ENCODE data around the gene DENND1B.
"Not testable (repeated sequence)": the region's sequence is repeated elsewhere in the genome, so short reads cannot be mapped to it uniquely, and the experiment has no call there.

The DENND1B gene

DNA sequence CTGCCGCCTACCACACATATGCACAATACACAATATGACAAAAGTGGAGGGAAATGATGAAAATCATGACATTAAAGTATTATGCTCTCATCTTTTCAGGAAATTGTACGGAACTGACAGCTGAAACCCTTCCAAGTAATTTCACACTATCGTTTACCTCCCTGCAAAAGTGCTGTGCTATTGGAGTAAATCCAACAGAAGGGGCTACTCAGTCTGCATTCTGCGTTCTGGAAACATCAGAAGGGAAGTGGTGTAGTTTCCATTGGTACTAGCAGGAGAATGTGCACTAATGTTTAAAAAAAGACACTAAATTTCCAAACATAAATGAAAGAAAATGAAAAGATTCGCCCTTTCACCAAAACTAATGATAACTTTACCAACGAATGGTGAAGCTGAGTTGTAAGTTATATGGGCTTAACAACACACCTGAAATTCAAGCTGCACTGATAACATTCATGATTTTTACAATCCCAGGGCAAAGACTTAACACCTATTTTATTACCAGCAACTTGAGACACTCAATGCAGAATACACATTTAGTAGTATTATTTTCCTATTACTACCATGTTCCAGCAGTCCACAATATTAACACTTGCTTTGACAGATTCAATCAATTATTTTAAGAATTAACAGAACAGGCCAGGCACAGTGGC is 3.2 kb downstream of the DENND1B start:
- Mint-ChIP-seq H3K27ac (no peak overlapping the region), H3K27me3 (no peaks in the 10 kb centered on the region), H3K4me1 (ENCODE audit: low read depth) (peaks cover 76% of the 10 kb centered on the region), H3K36me3 (peaks cover 9% of the 10 kb centered on the region), H3K4me3 (no peak overlapping the region), H3K9me3 (ENCODE audit: low read depth) (no peaks in the 10 kb centered on the region)

GRCh38 chr1:197771386-197771785 is 3.9 kb downstream of the DENND1B start:
- H3K36me3 Mint-ChIP-seq = peaks cover 9% of the 10 kb centered on the region
- H3K27me3 Mint-ChIP-seq = no peaks in the 10 kb centered on the region
- peaks cover 74% of the 10 kb centered on the region for H3K4me1 Mint-ChIP-seq (ENCODE audit: low read depth)
- no peak overlapping the region for H3K27ac Mint-ChIP-seq
- no peaks in the 10 kb centered on the region for H3K9me3 Mint-ChIP-seq (ENCODE audit: low read depth)
- no peak overlapping the region for H3K4me3 Mint-ChIP-seq

- Mint-ChIP-seq H3K36me3 (peaks cover 9% of the 10 kb centered on the region), H3K4me1 (ENCODE audit: low read depth) (peaks cover 75% of the 10 kb centered on the region), H3K27me3 (no peaks in the 10 kb centered on the region), H3K27ac (no peak overlapping the region), H3K4me3 (no peak overlapping the region), H3K9me3 (ENCODE audit: low read depth) (no peaks in the 10 kb centered on the region)
Measured at GRCh38 chr1:197770243-197770642, 5.0 kb downstream of the DENND1B start.

GRCh38 chr1:197769287-197769686 is 6.0 kb downstream of the DENND1B start:
- no peaks in the 10 kb centered on the region for H3K27me3 Mint-ChIP-seq
- no peak overlapping the region for H3K27ac Mint-ChIP-seq
- peaks cover 9% of the 10 kb centered on the region for H3K36me3 Mint-ChIP-seq
- peaks cover 72% of the 10 kb centered on the region for H3K4me1 Mint-ChIP-seq (ENCODE audit: low read depth)
- no peak overlapping the region for H3K4me3 Mint-ChIP-seq
- H3K9me3 Mint-ChIP-seq (ENCODE audit: low read depth) = no peaks in the 10 kb centered on the region

GRCh38 chr1:197768014-197768805 is 7.1 kb downstream of the DENND1B start:
- no peaks in the 10 kb centered on the region for H3K9me3 Mint-ChIP-seq (ENCODE audit: low read depth)
- peaks cover 11% of the 10 kb centered on the region for H3K36me3 Mint-ChIP-seq
- no peaks in the 10 kb centered on the region for H3K27me3 Mint-ChIP-seq
- peaks cover 70% of the 10 kb centered on the region for H3K4me1 Mint-ChIP-seq (ENCODE audit: low read depth)
- peak overlapping the region; percentile 4 for H3K4me3 Mint-ChIP-seq
- peak overlapping the region; percentile 69 for H3K27ac Mint-ChIP-seq

DNA sequence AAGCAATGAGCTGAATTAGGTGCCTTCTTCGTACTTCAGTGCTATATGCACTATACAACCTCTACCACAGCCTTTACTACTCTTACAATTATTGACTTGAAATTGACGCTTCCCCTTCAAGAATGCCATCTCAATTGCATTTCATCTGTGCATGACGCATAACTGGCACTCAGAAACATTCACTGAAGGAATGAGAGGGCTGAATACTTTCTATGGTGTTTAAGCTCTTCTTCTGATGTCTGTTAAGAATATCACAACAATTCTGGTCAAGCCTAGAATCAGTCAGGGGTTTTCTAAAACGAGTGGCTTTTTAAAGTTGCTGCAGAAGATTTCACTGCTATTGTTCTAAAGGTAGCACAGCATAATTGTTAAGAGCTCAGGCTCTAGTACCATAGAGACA is 11.5 kb downstream of the DENND1B start:
- H3K36me3 Mint-ChIP-seq = peaks cover 10% of the 10 kb centered on the region
- H3K27ac Mint-ChIP-seq = no peak overlapping the region
- no peaks in the 10 kb centered on the region for H3K27me3 Mint-ChIP-seq
- H3K9me3 Mint-ChIP-seq (ENCODE audit: low read depth) = no peaks in the 10 kb centered on the region
- peaks cover 56% of the 10 kb centered on the region for H3K4me1 Mint-ChIP-seq (ENCODE audit: low read depth)
- no peak overlapping the region for H3K4me3 Mint-ChIP-seq

DNA sequence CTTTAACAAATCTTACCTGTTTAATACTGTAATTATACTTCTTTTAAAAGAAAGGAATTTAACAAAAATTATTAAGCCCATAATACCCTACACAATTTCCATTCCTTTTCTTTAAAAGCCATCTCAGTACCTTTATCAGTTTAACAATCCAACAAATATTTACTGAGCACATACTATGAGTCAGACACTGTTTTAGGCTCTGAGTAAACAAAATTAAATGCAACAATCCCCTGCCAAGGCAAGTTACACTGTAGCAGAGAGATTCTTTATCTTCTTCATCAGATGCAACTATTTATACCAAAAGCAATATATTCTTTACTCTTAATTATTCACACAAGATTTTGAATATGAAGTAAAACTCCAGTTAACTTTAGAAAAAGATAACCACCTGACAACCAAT is 12.0 kb downstream of the DENND1B start:
- no peaks in the 10 kb centered on the region for H3K27me3 Mint-ChIP-seq
- no peak overlapping the region for H3K27ac Mint-ChIP-seq
- H3K36me3 Mint-ChIP-seq = peaks cover 8% of the 10 kb centered on the region
- H3K4me3 Mint-ChIP-seq = no peak overlapping the region
- H3K4me1 Mint-ChIP-seq (ENCODE audit: low read depth) = peaks cover 54% of the 10 kb centered on the region
- no peaks in the 10 kb centered on the region for H3K9me3 Mint-ChIP-seq (ENCODE audit: low read depth)

GRCh38 chr1:197761654-197762053 is 13.6 kb downstream of the DENND1B start:
- no peaks in the 10 kb centered on the region for H3K27me3 Mint-ChIP-seq
- H3K9me3 Mint-ChIP-seq (ENCODE audit: low read depth) = no peaks in the 10 kb centered on the region
- peaks cover 48% of the 10 kb centered on the region for H3K4me1 Mint-ChIP-seq (ENCODE audit: low read depth)
- no peak overlapping the region for H3K27ac Mint-ChIP-seq
- no peak overlapping the region for H3K4me3 Mint-ChIP-seq
- H3K36me3 Mint-ChIP-seq = peaks cover 5% of the 10 kb centered on the region

DNA sequence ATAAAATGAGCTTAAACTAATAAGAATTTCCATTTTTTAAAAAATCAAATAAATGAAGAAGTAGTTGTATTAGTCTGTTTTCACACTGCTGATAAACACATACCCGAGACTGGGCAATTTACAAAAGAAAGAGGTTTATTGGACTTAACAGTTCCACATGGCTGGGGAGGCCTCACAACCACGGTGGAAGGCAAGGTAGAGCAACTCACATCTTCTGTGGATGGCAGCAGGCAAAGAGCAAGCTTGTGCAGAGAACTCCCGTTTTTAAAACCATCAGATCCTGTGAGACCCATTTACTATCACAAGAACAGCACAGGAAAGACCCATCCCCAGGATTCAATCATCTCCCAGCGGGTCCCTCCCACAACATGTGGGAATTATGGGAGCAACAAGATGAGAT is 19.7 kb downstream of the DENND1B start:
- H3K9me3 Mint-ChIP-seq (ENCODE audit: low read depth); H3K27ac Mint-ChIP-seq; H3K4me3 Mint-ChIP-seq; H3K27me3 Mint-ChIP-seq: not testable (repeated sequence)
- peaks cover 11% of the 10 kb centered on the region for H3K36me3 Mint-ChIP-seq
- peaks cover 29% of the 10 kb centered on the region for H3K4me1 Mint-ChIP-seq (ENCODE audit: low read depth)

DNA sequence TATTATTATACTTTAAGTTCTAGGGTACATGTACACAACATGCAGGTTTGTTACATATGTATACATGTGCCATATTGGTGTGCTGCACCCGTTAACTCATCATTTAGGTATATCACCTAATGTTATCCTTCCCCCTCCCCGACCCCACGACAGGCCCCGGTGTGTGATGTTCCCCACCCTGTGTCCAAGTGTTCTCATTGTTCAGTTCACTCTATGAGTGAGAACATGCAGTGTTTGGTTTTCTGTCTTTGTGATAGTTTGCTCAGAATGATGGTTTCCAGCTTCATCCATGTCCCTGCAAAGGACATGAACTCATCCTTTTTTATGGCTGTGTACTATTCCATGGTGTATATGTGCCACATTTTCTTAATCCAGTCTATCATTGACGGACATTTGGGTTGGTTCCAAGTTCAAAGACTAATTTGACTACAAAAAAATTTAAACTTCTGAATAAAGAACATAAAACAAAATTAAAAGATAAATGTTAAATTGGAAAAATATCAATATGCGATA is 22.6 kb downstream of the DENND1B start:
- not testable (repeated sequence) for H3K27ac Mint-ChIP-seq; H3K27me3 Mint-ChIP-seq; H3K4me3 Mint-ChIP-seq; H3K9me3 Mint-ChIP-seq (ENCODE audit: low read depth)
- H3K36me3 Mint-ChIP-seq = peaks cover 15% of the 10 kb centered on the region
- peaks cover 37% of the 10 kb centered on the region for H3K4me1 Mint-ChIP-seq (ENCODE audit: low read depth)

GRCh38 chr1:197750366-197750765 is 24.9 kb downstream of the DENND1B start:
- H3K27ac Mint-ChIP-seq = no peak overlapping the region
- H3K9me3 Mint-ChIP-seq (ENCODE audit: low read depth) = no peaks in the 10 kb centered on the region
- H3K4me1 Mint-ChIP-seq (ENCODE audit: low read depth) = peaks cover 34% of the 10 kb centered on the region
- H3K36me3 Mint-ChIP-seq = peaks cover 23% of the 10 kb centered on the region
- H3K4me3 Mint-ChIP-seq = no peak overlapping the region
- H3K27me3 Mint-ChIP-seq = no peaks in the 10 kb centered on the region

DNA sequence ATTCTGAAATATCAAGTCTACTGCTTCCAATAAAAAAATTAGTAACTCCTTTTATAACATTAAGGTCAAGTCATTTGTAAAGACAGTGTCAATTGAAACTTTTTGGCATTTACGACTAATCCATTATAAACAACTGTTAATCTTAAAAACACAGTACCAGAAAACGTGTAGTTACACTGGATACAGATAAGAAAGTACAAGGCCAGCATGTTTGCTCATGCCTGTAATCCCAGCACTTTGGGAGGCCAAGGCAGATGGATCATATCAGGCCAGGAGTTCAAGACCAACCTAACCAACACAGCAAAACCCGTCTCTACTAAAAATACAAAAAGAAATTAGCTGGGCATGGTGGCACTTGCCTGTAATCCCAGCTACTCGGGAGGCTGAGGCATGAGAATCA is 29.4 kb downstream of the DENND1B start:
- Mint-ChIP-seq H3K36me3 (peaks cover 18% of the 10 kb centered on the region), H3K4me3 (no peak overlapping the region), H3K4me1 (ENCODE audit: low read depth) (peaks cover 54% of the 10 kb centered on the region), H3K27me3 (no peaks in the 10 kb centered on the region), H3K27ac (no peak overlapping the region), H3K9me3 (ENCODE audit: low read depth) (no peaks in the 10 kb centered on the region)

DNA sequence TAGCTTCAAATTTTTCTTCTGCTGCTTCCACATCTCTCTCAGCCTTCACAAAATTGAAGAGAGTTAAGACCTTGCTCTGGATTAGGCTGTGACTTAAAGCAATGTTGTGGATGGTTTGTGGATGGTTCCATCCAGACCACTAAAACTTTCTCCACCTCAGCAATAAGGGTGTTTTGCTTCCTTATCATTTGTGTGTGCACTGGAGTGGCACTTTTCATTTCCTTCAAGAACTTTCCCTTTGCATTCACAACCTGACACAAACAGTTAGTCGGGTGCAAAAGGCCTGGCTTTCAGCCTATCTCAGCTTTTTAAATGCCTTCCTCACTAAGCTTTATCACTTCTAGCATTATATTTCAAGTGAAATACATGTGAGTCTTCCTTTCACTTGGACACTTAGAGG is 30.3 kb downstream of the DENND1B start:
- peaks cover 18% of the 10 kb centered on the region for H3K36me3 Mint-ChIP-seq
- no peak overlapping the region for H3K27ac Mint-ChIP-seq
- H3K4me3 Mint-ChIP-seq = no peak overlapping the region
- H3K4me1 Mint-ChIP-seq (ENCODE audit: low read depth) = peaks cover 51% of the 10 kb centered on the region
- H3K27me3 Mint-ChIP-seq = no peaks in the 10 kb centered on the region
- no peaks in the 10 kb centered on the region for H3K9me3 Mint-ChIP-seq (ENCODE audit: low read depth)

DNA sequence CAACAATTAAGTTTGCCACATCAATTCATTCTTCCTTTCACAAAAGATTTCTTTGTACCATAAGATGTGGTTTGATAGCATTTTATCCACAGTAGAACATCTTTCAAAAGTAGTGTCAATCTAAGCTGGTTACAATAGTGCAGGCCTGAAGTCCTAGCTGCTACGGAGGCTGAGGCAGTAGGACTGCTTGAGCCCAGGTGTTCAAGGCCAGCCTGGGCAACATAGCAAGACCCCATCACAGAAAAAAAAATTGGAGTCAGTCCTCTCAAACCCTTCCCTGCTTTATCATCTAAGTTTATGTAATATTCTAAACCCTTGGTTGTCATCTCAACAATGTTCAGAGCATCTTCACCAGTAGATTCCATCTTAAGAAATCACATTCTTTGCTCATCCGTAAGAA is 31.7 kb downstream of the DENND1B start:
- Mint-ChIP-seq H3K4me3 (no peak overlapping the region), H3K27me3 (no peaks in the 10 kb centered on the region), H3K27ac (no peak overlapping the region), H3K4me1 (ENCODE audit: low read depth) (peaks cover 57% of the 10 kb centered on the region), H3K36me3 (peaks cover 18% of the 10 kb centered on the region), H3K9me3 (ENCODE audit: low read depth) (no peaks in the 10 kb centered on the region)

DNA sequence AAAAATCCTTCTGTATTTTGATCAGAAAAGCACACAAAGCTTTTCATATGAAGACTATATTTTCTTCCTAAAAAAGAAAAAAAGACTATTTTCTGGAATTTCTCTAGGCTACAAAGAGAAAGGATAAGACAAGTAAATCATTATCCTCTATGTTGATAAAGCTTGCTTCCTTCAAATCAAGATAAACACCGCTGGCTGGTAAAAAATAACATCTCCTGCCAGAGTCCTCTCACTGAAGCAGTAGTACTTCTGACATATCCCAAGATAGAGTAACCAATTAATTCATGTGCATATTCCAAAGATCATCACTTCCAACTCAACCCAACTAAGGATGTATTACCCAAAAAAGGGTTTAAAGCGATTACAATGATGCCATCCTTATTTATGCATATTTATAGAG is 34.3 kb downstream of the DENND1B start:
- no peaks in the 10 kb centered on the region for H3K27me3 Mint-ChIP-seq
- H3K4me1 Mint-ChIP-seq (ENCODE audit: low read depth) = peaks cover 61% of the 10 kb centered on the region
- H3K9me3 Mint-ChIP-seq (ENCODE audit: low read depth) = no peaks in the 10 kb centered on the region
- no peak overlapping the region for H3K27ac Mint-ChIP-seq
- peaks cover 7% of the 10 kb centered on the region for H3K36me3 Mint-ChIP-seq
- H3K4me3 Mint-ChIP-seq = no peak overlapping the region

Data from activated naive CD8-positive, alpha-beta T cell (primary cell).